Measurements from ENCODE around the gene PLPP1.

The PLPP1 gene

GRCh38 chr5:55407984-55408383 is 126.8 kb downstream of the PLPP1 start:
- ChIA-PET POLR2A (no interaction called here), CTCF (no interaction called here)
- TF ChIP-seq FOXK2 (IDR thresholded peaks at IDR 0.05) (no peak), LEF1 (IDR thresholded peaks at IDR 0.05; ENCODE audit: borderline replicate concordance) (no peak), BHLHE40 (IDR thresholded peaks at IDR 0.05; ENCODE audit: borderline replicate concordance) (no peak), HDGF (IDR thresholded peaks at IDR 0.05; ENCODE audit: borderline replicate concordance) (no peak), PKNOX1 (IDR thresholded peaks at IDR 0.05) (no peak), FOXM1 (IDR thresholded peaks at IDR 0.05; ENCODE audit: borderline replicate concordance) (no peak), SUZ12 (IDR thresholded peaks at IDR 0.05) (no peak), L3MBTL2 (conservative IDR thresholded peaks at IDR 0.05) (no peak), FOXA1 (IDR thresholded peaks at IDR 0.05) (no peak), ZNF384 (IDR thresholded peaks at IDR 0.05) (no peak), NFRKB (IDR thresholded peaks at IDR 0.05) (no peak), ARNT (IDR thresholded peaks at IDR 0.05) (no peak), TARDBP (IDR thresholded peaks at IDR 0.05) (no peak), ELF4 (IDR thresholded peaks at IDR 0.05) (no peak), CTBP1 (IDR thresholded peaks at IDR 0.05; ENCODE audit: borderline replicate concordance) (no peak)
- DNase-seq (ENCODE audit: extremely low spot score) = no peak

DNA sequence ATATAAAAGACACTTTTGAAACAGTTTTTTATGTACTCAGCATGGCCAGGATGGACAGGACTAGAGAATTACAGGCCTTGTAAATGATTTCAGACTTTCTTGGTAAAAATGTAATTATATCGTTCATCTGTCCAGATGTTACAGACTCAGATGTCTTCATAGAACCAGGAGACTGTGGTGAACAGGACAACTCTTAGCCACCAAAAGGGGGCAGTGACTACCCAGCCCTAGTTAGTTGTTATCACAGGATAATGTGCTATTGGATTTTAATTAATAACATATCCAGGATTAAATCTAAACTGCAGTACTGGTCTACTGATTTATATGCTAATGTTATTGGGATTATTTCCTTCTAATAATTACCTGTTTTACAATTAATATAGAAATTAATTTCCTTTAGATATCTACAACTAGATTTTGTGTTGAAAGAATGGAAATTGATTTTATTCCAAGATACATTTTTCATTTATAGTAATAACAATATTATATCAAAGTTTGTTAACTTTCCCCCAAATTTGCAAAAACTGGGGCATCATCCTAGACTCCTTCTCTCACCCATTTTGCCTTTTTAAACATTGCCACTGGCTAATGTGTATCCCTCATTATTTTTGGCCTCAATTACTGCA is 127.6 kb downstream of the PLPP1 start:
- CTCF ChIA-PET = no interaction called here
- POLR2A ChIA-PET = no interaction called here
- peak; percentile 26 for DNase-seq (ENCODE audit: extremely low spot score)
- TF ChIP-seq L3MBTL2 (conservative IDR thresholded peaks at IDR 0.05) (no peak), FOXA1 (IDR thresholded peaks at IDR 0.05) (no peak), LEF1 (IDR thresholded peaks at IDR 0.05; ENCODE audit: borderline replicate concordance) (no peak), BHLHE40 (IDR thresholded peaks at IDR 0.05; ENCODE audit: borderline replicate concordance) (no peak), ELF4 (IDR thresholded peaks at IDR 0.05) (no peak), FOXK2 (IDR thresholded peaks at IDR 0.05) (no peak), ZNF384 (IDR thresholded peaks at IDR 0.05) (no peak), PKNOX1 (IDR thresholded peaks at IDR 0.05) (no peak), CTBP1 (IDR thresholded peaks at IDR 0.05; ENCODE audit: borderline replicate concordance) (no peak)

DNA sequence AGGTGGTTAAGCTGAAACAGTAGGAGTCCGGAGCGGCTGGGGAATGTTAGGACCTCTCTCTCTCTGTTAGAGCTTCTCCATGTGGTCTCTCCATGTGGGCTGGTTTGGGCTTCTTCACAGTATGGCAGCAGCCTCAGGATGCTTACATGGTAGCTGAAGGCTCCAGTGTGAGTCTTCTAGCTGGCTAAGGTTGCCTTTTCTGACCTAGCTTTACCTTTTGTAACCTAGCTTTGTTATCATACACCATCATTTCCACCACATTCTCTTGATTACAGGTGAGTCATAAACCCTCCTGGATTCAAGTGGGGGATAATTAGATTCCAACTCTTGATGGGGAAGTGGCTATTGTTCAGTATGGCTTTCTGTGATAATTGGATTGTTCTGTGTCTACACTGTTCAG is 128.5 kb downstream of the PLPP1 start:
- TF ChIP-seq HDGF (IDR thresholded peaks at IDR 0.05; ENCODE audit: borderline replicate concordance) = no peak
- no peak for TF ChIP-seq SP1 (IDR thresholded peaks at IDR 0.05)
- no peak for TF ChIP-seq FOXK2 (IDR thresholded peaks at IDR 0.05)
- no peak for TF ChIP-seq ZNF384 (IDR thresholded peaks at IDR 0.05)
- no peak for DNase-seq (ENCODE audit: extremely low spot score)
- POLR2A ChIA-PET = no interaction called here
- CTCF ChIA-PET = interaction anchor here (0.6 kb wide), 1 partner anchor 102 kb away, joined by 3 read pairs; no protein-coding TSS in a partner anchor

DNA sequence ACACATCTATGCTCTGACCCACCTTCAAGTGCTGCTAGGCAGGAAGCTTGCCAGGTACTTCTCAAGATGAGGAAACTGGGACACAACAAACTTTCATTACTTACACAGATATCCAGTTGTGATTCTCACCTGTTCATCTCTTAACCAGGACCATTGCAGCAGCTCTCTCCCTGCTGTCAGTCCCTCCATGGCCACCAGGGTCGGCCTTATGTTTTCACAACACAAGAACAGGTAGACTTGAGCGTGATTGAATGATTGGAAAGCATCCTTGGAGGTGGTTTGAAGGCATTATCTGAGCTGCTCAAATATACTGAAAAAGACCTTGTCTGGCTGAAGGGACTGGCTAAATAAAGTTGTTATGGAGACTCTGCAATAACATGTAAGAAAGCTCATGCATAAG is 132.6 kb downstream of the PLPP1 start:
- CTCF ChIA-PET = interaction anchor here (0.6 kb wide), 1 partner anchor 534 kb away, joined by 3 read pairs; no protein-coding TSS in a partner anchor
- POLR2A ChIA-PET = interaction anchor here (1.2 kb wide), 1 partner anchor 34 kb away, joined by 4 read pairs; no protein-coding TSS in a partner anchor
- TF ChIP-seq ELF4 (IDR thresholded peaks at IDR 0.05) = no peak
- TF ChIP-seq ARNT (IDR thresholded peaks at IDR 0.05) = no peak
- no peak for TF ChIP-seq L3MBTL2 (conservative IDR thresholded peaks at IDR 0.05)
- no peak for TF ChIP-seq PKNOX1 (IDR thresholded peaks at IDR 0.05)
- TF ChIP-seq TARDBP (IDR thresholded peaks at IDR 0.05) = no peak
- DNase-seq (ENCODE audit: extremely low spot score) = peak; percentile 8

GRCh38 chr5:55393501-55394175 is 141.1 kb downstream of the PLPP1 start:
- no peak for DNase-seq (ENCODE audit: extremely low spot score)
- TF ChIP-seq TARDBP (IDR thresholded peaks at IDR 0.05) = no peak
- TF ChIP-seq SP1 (IDR thresholded peaks at IDR 0.05) = no peak
- no peak for TF ChIP-seq FOXM1 (IDR thresholded peaks at IDR 0.05; ENCODE audit: borderline replicate concordance)
- TF ChIP-seq BHLHE40 (IDR thresholded peaks at IDR 0.05; ENCODE audit: borderline replicate concordance) = no peak
- no peak for TF ChIP-seq L3MBTL2 (conservative IDR thresholded peaks at IDR 0.05)
- POLR2A ChIA-PET = no interaction called here
- CTCF ChIA-PET = no interaction called here

DNA sequence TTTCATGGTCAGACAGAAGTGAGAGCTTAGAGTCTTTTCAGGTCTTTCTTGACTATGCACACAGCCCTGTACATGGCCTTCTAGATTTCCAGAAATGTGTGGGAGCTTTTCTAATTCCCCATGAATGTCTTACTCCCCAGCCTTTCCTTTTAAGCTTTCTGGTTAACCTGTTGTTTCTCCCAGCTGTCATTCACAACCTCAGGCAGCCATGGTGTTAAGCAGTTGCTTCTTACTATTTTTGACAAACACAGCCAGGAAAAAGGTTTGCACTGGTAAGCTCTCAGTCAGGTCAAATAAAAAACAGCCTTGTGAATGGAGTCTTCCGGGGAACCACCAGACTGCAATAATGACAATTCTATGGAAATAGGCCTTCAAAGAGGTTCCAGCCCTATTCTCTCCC is 142.1 kb downstream of the PLPP1 start:
- ChIA-PET POLR2A (no interaction called here), CTCF (no interaction called here)
- TF ChIP-seq NFRKB (IDR thresholded peaks at IDR 0.05) (no peak), FOXA1 (IDR thresholded peaks at IDR 0.05) (no peak), SP1 (IDR thresholded peaks at IDR 0.05) (no peak), BHLHE40 (IDR thresholded peaks at IDR 0.05; ENCODE audit: borderline replicate concordance) (no peak)
- no peak for DNase-seq (ENCODE audit: extremely low spot score)

DNA sequence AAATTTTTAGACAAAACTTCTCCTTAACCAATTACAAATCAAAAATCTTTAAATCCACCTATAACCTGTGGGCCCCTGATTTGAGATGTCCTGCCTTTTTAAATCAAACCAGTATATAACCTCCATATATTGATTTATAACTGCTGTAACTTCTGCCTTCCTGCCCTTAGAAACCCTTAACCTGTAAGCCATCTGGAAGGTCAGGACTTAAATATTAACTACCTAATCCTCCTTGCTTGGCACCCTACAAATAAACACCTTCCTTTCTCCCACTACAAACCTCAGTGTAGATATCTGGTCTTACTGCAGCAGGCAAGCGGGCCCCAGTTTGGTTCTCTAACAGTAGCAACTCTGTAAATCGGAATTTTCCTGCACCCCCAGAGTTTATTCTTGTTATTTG is 143.1 kb downstream of the PLPP1 start:
- no peak for DNase-seq (ENCODE audit: extremely low spot score)
- POLR2A ChIA-PET = no interaction called here
- no peak for TF ChIP-seq FOXA1 (IDR thresholded peaks at IDR 0.05)
- no peak for TF ChIP-seq ZNF384 (IDR thresholded peaks at IDR 0.05)
- no peak for TF ChIP-seq NFRKB (IDR thresholded peaks at IDR 0.05)
- TF ChIP-seq SUZ12 (IDR thresholded peaks at IDR 0.05) = no peak
- no peak for TF ChIP-seq HDGF (IDR thresholded peaks at IDR 0.05; ENCODE audit: borderline replicate concordance)
- no peak for TF ChIP-seq L3MBTL2 (conservative IDR thresholded peaks at IDR 0.05)
- no peak for TF ChIP-seq SP1 (IDR thresholded peaks at IDR 0.05)
- TF ChIP-seq LEF1 (IDR thresholded peaks at IDR 0.05; ENCODE audit: borderline replicate concordance) = no peak
- TF ChIP-seq PKNOX1 (IDR thresholded peaks at IDR 0.05) = no peak
- CTCF ChIA-PET = no interaction called here
